GM23338 (cell line): ENCODE results near the gene RGS6. TPM values are rescaled to one million over a fixed set of nuclear protein-coding genes. Genes with fewer than 3 reads are reported as not detected.

Experiments used
- ATAC-seq: fragments of 200-7000 bp; cut with Tn5 transposase; 3 replicates; pipeline ENCODE4 v1.9.1; 2020
- DNase-seq: peaks from one replicate; pipeline ENCODE4 v3.0.0-alpha.2; 2015; ENCODE audit warnings: low spot score
- H2AFZ ChIP-seq: fragments of 200-600 bp; sonication (generic); 2 replicates; pipeline ENCODE4 v1.8.0; 2016; ENCODE audit warnings: antibody characterized with exemption, mild to moderate bottlenecking, moderate library complexity
- H3F3A ChIP-seq: fragments of 200-600 bp; sonication (generic); replicated peaks from 2 replicates; pipeline ENCODE4 v1.8.0; 2017; ENCODE audit warnings: antibody characterized with exemption, mixed run types, low read depth
- H3K27ac ChIP-seq: fragments of 200-600 bp; sonication (generic); 2 replicates; pipeline ENCODE4 v1.6.1; 2016; ENCODE audit warnings: low read depth
- H3K27me3 ChIP-seq: fragments of 200-600 bp; sonication (generic); 2 replicates; pipeline ENCODE4 v1.8.0; 2016; ENCODE audit warnings: mild to moderate bottlenecking, mixed run types, moderate library complexity; ENCODE audit not compliant: insufficient read depth
- H3K36me3 ChIP-seq: fragments of 200-600 bp; sonication (generic); 2 replicates; pipeline ENCODE4 v1.8.0; 2016; ENCODE audit warnings: mild to moderate bottlenecking; ENCODE audit not compliant: insufficient read depth
- H3K4me1 ChIP-seq: fragments of 200-600 bp; sonication (generic); 2 replicates; pipeline ENCODE4 v1.8.0; 2016; ENCODE audit warnings: mild to moderate bottlenecking, moderate library complexity; ENCODE audit not compliant: insufficient read depth
- H3K4me2 ChIP-seq: fragments of 200-600 bp; sonication (generic); 2 replicates; pipeline ENCODE4 v1.7.1; 2017; ENCODE audit warnings: mixed run types
- H3K4me3 ChIP-seq: fragments of 200-600 bp; sonication (generic); 2 replicates; pipeline ENCODE4 v1.6.1; 2016; ENCODE audit warnings: mixed run types
- H3K79me2 ChIP-seq: fragments of 200-600 bp; sonication (generic); replicated peaks from 2 replicates; pipeline ENCODE4 v1.8.0; 2017; ENCODE audit warnings: mild to moderate bottlenecking; ENCODE audit not compliant: insufficient read depth
- H3K9me2 ChIP-seq: fragments of 200-600 bp; sonication (generic); 2 replicates; pipeline ENCODE4 v1.8.0; 2017; ENCODE audit not compliant: insufficient read depth
- H4K20me1 ChIP-seq: fragments of 200-600 bp; sonication (generic); replicated peaks from 2 replicates; pipeline ENCODE4 v1.8.0; 2017; ENCODE audit warnings: mild to moderate bottlenecking; ENCODE audit not compliant: insufficient read depth
- H3K27ac Mint-ChIP-seq: 2 replicates; pipeline ENCODE4 v1.8.0; 2020; ENCODE audit warnings: inconsistent platforms, mild to moderate bottlenecking, moderate library complexity, mixed read lengths
- H3K27me3 Mint-ChIP-seq: 3 replicates; pipeline ENCODE4 v1.8.0; 2022; ENCODE audit warnings: low read depth, mild to moderate bottlenecking, moderate library complexity, mixed read lengths, inconsistent platforms; ENCODE audit not compliant: insufficient read depth, poor library complexity
- H3K36me3 Mint-ChIP-seq: 3 replicates; pipeline ENCODE4 v1.8.0; 2021; ENCODE audit warnings: low read depth, mild to moderate bottlenecking, inconsistent platforms, moderate library complexity, mixed read lengths
- H3K4me1 Mint-ChIP-seq: 3 replicates; pipeline ENCODE4 v1.8.0; 2020; ENCODE audit warnings: mild to moderate bottlenecking, inconsistent platforms, mixed read lengths
- H3K4me3 Mint-ChIP-seq: 3 replicates; pipeline ENCODE4 v1.8.0; 2021; ENCODE audit warnings: moderate library complexity, mild to moderate bottlenecking, inconsistent platforms, mixed read lengths
- H3K9me3 Mint-ChIP-seq: 3 replicates; pipeline ENCODE4 v1.8.0; 2020; ENCODE audit warnings: moderate library complexity, mild to moderate bottlenecking, inconsistent platforms, mixed read lengths
- CREB1 ChIP-seq: fragments of 250-450 bp; sonication (Bioruptor Pico); IDR thresholded peaks from 2 replicates; pipeline ENCODE4 v1.5.0; 2020; ENCODE audit warnings: low read depth, mild to moderate bottlenecking, moderate library complexity
- EZH2 ChIP-seq: fragments of 200-600 bp; sonication (generic); IDR thresholded peaks from one replicate; pipeline ENCODE4 v1.8.0; 2017; ENCODE audit warnings: antibody characterized with exemption, mild to moderate bottlenecking, low read depth; ENCODE audit not compliant: unreplicated experiment
- EZH2phosphoT487 ChIP-seq: fragments of 200-600 bp; sonication (generic); IDR thresholded peaks from one replicate; pipeline ENCODE4 v1.8.1; 2018; ENCODE audit warnings: antibody characterized with exemption; ENCODE audit not compliant: unreplicated experiment
- JUNB ChIP-seq: IDR thresholded peaks from one replicate; pipeline ENCODE4 v1.6.1; 2016; ENCODE audit warnings: antibody characterized with exemption; ENCODE audit not compliant: unreplicated experiment
- NANOG ChIP-seq: IDR thresholded peaks from 2 replicates; pipeline ENCODE4 v1.6.1; 2016; ENCODE audit warnings: antibody characterized with exemption, borderline replicate concordance
- POLR2AphosphoS5 ChIP-seq: IDR thresholded peaks from 2 replicates; pipeline ENCODE4 v1.6.1; 2016; ENCODE audit warnings: antibody characterized with exemption, low read depth
- STAT1 ChIP-seq: IDR thresholded peaks from one replicate; pipeline ENCODE4 v1.6.1; 2016; ENCODE audit warnings: antibody characterized with exemption; ENCODE audit not compliant: unreplicated experiment
- ZNF114 ChIP-seq: fragments of 250-450 bp; sonication (Bioruptor Pico); IDR thresholded peaks from 2 replicates; pipeline ENCODE4 v1.5.0; 2020; ENCODE audit warnings: mild to moderate bottlenecking, moderate library complexity
- ZNF331 ChIP-seq: fragments of 250-450 bp; sonication (Bioruptor Pico); IDR thresholded peaks from 2 replicates; pipeline ENCODE4 v1.5.0; 2020; ENCODE audit warnings: low read depth, mild to moderate bottlenecking, moderate library complexity
- polyA plus RNA-seq: library from polyadenylated mRNA; unstranded; fragments of >200 nt; fragmentation: Nextera tagmentation; extraction: Ambion mirVana; gene quantifications from 2 replicates; pipeline ENCODE4 v1.2.1, GENCODE V29; 2016
- total RNA-seq: library from RNA; depleted of rRNA; stranded (reverse); fragments of >200 nt; shearing (Covaris generic); gene quantifications from 2 replicates; pipeline ENCODE4 v1.2.3, GENCODE V29; 2014
- TF ChIP-seq, protein P1 (sequence below): fragments of 250-450 bp; sonication (Bioruptor Pico); IDR thresholded peaks from 2 replicates; pipeline ENCODE4 v1.5.0; 2020; ENCODE audit warnings: mild to moderate bottlenecking, moderate library complexity
- TF ChIP-seq, protein P2 (sequence below): IDR thresholded peaks from 2 replicates; pipeline ENCODE4 v1.6.1; 2016; ENCODE audit warnings: antibody characterized with exemption
- TF ChIP-seq, protein P3 (sequence below), 2 experiments: fragments of 200-600 bp in 1 of 2; sonication (generic) in 1 of 2; conservative IDR thresholded peaks; 2 replicates each; pipeline versions ENCODE4 v1.5.1 to v1.6.1; 2016 to 2017; ENCODE audit warnings: antibody characterized with exemption in 2 of 2, low read depth in 2 of 2, mild to moderate bottlenecking in 2 of 2, moderate library complexity in 1 of 2
- TF ChIP-seq, protein P4 (sequence below): IDR thresholded peaks from one replicate; pipeline ENCODE4 v1.6.1; 2018; ENCODE audit warnings: antibody characterized with exemption; ENCODE audit not compliant: unreplicated experiment

RGS6 gene
- total and polyA plus RNA-seq, 2 experiments from 2014 or later = 0.66 to 0.83 TPM

DNA sequence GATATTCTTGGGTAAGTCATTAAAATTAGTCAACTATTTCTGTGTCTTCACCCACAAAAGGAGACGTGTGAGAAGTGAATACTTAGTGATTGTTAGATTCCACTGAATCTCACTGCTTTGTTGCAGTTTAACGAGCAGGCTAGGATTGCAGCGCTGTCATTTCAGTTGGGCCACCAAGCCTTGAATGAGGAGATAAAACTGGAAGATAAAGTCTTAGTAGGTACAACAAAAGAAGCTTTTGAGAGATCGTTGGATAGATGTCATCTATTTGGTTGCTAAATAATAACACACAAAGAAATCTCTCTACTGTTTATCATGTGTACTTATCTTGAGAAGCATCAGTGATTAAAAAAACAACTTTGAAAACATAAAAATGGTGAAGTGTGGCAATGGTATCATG lies 132.3 kb downstream of the RGS6 start:
- no peak for DNase-seq
- H3F3A ChIP-seq = no peaks in the 10 kb centered on the region
- no peaks in the 10 kb centered on the region for H3K79me2 ChIP-seq
- no peak overlapping the region for H3K27ac ChIP-seq
- H3K4me1 ChIP-seq = 0 out of 2 replicates have a peak, but pooled peaks cover 3% of the 10 kb centered on the region
- Mint-ChIP-seq H3K27ac (no peak overlapping the region), H3K4me3 (no peak overlapping the region), H3K9me3 (no peaks in the 10 kb centered on the region), H3K27me3 (peaks cover 2% of the 10 kb centered on the region), H3K36me3 (no peaks in the 10 kb centered on the region), H3K4me1 (peaks cover 6% of the 10 kb centered on the region; the same call in 2 of the 3 replicates)
- H3K27me3 ChIP-seq = no peaks in the 10 kb centered on the region
- H2AFZ ChIP-seq = no peak overlapping the region
- TF ChIP-seq, protein P1, sequence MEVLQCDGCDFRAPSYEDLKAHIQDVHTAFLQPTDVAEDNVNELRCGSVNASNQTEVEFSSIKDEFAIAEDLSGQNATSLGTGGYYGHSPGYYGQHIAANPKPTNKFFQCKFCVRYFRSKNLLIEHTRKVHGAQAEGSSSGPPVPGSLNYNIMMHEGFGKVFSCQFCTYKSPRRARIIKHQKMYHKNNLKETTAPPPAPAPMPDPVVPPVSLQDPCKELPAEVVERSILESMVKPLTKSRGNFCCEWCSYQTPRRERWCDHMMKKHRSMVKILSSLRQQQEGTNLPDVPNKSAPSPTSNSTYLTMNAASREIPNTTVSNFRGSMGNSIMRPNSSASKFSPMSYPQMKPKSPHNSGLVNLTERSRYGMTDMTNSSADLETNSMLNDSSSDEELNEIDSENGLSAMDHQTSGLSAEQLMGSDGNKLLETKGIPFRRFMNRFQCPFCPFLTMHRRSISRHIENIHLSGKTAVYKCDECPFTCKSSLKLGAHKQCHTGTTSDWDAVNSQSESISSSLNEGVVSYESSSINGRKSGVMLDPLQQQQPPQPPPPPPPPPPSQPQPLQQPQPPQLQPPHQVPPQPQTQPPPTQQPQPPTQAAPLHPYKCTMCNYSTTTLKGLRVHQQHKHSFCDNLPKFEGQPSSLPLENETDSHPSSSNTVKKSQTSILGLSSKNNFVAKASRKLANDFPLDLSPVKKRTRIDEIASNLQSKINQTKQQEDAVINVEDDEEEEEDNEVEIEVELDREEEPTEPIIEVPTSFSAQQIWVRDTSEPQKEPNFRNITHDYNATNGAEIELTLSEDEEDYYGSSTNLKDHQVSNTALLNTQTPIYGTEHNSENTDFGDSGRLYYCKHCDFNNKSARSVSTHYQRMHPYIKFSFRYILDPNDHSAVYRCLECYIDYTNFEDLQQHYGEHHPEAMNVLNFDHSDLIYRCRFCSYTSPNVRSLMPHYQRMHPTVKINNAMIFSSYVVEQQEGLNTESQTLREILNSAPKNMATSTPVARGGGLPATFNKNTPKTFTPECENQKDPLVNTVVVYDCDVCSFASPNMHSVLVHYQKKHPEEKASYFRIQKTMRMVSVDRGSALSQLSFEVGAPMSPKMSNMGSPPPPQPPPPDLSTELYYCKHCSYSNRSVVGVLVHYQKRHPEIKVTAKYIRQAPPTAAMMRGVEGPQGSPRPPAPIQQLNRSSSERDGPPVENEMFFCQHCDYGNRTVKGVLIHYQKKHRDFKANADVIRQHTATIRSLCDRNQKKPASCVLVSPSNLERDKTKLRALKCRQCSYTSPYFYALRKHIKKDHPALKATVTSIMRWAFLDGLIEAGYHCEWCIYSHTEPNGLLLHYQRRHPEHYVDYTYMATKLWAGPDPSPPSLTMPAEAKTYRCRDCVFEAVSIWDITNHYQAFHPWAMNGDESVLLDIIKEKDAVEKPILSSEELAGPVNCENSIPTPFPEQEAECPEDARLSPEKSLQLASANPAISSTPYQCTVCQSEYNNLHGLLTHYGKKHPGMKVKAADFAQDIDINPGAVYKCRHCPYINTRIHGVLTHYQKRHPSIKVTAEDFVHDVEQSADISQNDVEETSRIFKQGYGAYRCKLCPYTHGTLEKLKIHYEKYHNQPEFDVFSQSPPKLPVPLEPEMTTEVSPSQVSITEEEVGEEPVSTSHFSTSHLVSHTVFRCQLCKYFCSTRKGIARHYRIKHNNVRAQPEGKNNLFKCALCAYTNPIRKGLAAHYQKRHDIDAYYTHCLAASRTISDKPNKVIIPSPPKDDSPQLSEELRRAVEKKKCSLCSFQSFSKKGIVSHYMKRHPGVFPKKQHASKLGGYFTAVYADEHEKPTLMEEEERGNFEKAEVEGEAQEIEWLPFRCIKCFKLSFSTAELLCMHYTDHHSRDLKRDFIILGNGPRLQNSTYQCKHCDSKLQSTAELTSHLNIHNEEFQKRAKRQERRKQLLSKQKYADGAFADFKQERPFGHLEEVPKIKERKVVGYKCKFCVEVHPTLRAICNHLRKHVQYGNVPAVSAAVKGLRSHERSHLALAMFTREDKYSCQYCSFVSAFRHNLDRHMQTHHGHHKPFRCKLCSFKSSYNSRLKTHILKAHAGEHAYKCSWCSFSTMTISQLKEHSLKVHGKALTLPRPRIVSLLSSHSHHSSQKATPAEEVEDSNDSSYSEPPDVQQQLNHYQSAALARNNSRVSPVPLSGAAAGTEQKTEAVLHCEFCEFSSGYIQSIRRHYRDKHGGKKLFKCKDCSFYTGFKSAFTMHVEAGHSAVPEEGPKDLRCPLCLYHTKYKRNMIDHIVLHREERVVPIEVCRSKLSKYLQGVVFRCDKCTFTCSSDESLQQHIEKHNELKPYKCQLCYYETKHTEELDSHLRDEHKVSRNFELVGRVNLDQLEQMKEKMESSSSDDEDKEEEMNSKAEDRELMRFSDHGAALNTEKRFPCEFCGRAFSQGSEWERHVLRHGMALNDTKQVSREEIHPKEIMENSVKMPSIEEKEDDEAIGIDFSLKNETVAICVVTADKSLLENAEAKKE (CRISPR knock-in tag) = no peak
- no peak for TF ChIP-seq ZNF114 (CRISPR knock-in tag)
- no peak for TF ChIP-seq JUNB
- TF ChIP-seq, protein P2, sequence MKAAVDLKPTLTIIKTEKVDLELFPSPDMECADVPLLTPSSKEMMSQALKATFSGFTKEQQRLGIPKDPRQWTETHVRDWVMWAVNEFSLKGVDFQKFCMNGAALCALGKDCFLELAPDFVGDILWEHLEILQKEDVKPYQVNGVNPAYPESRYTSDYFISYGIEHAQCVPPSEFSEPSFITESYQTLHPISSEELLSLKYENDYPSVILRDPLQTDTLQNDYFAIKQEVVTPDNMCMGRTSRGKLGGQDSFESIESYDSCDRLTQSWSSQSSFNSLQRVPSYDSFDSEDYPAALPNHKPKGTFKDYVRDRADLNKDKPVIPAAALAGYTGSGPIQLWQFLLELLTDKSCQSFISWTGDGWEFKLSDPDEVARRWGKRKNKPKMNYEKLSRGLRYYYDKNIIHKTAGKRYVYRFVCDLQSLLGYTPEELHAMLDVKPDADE = no peak
- TF ChIP-seq EZH2phosphoT487 = no peak
- no peak for TF ChIP-seq ZNF331 (CRISPR knock-in tag)
- TF ChIP-seq EZH2 = no peak
- no peak for TF ChIP-seq STAT1
- TF ChIP-seq, protein P3, sequence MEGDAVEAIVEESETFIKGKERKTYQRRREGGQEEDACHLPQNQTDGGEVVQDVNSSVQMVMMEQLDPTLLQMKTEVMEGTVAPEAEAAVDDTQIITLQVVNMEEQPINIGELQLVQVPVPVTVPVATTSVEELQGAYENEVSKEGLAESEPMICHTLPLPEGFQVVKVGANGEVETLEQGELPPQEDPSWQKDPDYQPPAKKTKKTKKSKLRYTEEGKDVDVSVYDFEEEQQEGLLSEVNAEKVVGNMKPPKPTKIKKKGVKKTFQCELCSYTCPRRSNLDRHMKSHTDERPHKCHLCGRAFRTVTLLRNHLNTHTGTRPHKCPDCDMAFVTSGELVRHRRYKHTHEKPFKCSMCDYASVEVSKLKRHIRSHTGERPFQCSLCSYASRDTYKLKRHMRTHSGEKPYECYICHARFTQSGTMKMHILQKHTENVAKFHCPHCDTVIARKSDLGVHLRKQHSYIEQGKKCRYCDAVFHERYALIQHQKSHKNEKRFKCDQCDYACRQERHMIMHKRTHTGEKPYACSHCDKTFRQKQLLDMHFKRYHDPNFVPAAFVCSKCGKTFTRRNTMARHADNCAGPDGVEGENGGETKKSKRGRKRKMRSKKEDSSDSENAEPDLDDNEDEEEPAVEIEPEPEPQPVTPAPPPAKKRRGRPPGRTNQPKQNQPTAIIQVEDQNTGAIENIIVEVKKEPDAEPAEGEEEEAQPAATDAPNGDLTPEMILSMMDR (conservative IDR thresholded peaks at IDR 0.05; ENCODE audit: low read depth in 2 of 2) = no peak
- TF ChIP-seq, protein P4, sequence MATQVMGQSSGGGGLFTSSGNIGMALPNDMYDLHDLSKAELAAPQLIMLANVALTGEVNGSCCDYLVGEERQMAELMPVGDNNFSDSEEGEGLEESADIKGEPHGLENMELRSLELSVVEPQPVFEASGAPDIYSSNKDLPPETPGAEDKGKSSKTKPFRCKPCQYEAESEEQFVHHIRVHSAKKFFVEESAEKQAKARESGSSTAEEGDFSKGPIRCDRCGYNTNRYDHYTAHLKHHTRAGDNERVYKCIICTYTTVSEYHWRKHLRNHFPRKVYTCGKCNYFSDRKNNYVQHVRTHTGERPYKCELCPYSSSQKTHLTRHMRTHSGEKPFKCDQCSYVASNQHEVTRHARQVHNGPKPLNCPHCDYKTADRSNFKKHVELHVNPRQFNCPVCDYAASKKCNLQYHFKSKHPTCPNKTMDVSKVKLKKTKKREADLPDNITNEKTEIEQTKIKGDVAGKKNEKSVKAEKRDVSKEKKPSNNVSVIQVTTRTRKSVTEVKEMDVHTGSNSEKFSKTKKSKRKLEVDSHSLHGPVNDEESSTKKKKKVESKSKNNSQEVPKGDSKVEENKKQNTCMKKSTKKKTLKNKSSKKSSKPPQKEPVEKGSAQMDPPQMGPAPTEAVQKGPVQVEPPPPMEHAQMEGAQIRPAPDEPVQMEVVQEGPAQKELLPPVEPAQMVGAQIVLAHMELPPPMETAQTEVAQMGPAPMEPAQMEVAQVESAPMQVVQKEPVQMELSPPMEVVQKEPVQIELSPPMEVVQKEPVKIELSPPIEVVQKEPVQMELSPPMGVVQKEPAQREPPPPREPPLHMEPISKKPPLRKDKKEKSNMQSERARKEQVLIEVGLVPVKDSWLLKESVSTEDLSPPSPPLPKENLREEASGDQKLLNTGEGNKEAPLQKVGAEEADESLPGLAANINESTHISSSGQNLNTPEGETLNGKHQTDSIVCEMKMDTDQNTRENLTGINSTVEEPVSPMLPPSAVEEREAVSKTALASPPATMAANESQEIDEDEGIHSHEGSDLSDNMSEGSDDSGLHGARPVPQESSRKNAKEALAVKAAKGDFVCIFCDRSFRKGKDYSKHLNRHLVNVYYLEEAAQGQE = no peak
- no peak for TF ChIP-seq NANOG
- TF ChIP-seq POLR2AphosphoS5 = no peak
- no peak for TF ChIP-seq CREB1 (CRISPR knock-in tag)
- no peak overlapping the region for H3K4me3 ChIP-seq
- H3K36me3 ChIP-seq = no peaks in the 10 kb centered on the region
- no peaks in the 10 kb centered on the region for H4K20me1 ChIP-seq
- H3K9me2 ChIP-seq = 0 out of 2 replicates have a peak, but pooled peaks cover 5% of the 10 kb centered on the region
- H3K4me2 ChIP-seq = no peak overlapping the region
- ATAC-seq = no peak
